ENCODE data around the gene LY6G5B.

The LY6G5B gene

DNA sequence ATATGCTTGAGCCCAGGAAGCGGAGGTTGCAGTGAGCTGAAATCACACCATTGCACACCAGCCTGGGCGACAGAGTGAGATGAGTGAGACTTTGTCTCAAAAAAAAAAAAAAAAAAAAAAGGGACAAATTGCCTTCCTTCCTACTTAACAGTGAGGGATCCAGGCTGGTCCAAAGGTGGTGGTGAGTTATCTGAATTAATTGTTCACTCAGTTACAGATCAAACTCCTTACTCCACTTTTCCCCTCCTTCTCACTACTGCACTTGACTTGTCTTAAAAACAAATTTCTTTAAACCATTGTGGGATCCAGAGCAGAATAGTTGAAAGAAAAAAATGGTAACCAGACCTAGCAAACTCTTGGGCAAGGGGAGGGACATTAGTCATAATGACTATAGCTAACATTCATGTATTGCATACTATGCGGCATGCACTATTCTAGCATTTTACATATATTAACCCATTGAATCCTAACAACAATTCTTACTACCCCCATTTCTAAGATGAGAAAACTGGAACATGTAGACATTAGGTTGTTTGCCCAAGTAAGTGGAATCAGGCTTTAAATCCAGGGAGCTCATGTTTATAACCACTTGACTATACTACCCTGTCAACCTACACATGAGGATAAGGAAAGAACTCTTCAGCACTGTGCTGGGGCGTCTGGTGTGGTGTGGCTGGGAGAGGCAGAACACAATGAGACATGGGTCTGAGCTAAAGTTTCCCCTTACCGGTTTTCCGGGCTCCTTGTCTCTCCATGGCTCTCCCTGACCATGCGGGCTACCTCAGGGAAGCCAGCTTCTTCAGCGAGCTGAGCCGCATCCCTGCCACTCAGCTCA lies 6.4 kb upstream of the LY6G5B start:
- Histone ChIP-seq H3K36me3 (ENCODE audit: low read depth) (peaks cover 28% of the 10 kb centered on the region), H3K4me3 (ENCODE audit: severe bottlenecking) (peak overlapping the region; percentile 77), H3K27me3 (ENCODE audit: insufficient read depth, poor library complexity, severe bottlenecking) (no peaks in the 10 kb centered on the region), H3K4me1 (ENCODE audit: insufficient read depth, poor library complexity, severe bottlenecking) (peaks cover 13% of the 10 kb centered on the region), H3K9me3 (ENCODE audit: severe bottlenecking) (no peaks in the 10 kb centered on the region), H3K27ac (ENCODE audit: poor library complexity, severe bottlenecking) (peak overlapping the region; percentile 90)
- ATAC-seq (ENCODE audit: low read depth): no peak
- TF ChIP-seq, protein P1, sequence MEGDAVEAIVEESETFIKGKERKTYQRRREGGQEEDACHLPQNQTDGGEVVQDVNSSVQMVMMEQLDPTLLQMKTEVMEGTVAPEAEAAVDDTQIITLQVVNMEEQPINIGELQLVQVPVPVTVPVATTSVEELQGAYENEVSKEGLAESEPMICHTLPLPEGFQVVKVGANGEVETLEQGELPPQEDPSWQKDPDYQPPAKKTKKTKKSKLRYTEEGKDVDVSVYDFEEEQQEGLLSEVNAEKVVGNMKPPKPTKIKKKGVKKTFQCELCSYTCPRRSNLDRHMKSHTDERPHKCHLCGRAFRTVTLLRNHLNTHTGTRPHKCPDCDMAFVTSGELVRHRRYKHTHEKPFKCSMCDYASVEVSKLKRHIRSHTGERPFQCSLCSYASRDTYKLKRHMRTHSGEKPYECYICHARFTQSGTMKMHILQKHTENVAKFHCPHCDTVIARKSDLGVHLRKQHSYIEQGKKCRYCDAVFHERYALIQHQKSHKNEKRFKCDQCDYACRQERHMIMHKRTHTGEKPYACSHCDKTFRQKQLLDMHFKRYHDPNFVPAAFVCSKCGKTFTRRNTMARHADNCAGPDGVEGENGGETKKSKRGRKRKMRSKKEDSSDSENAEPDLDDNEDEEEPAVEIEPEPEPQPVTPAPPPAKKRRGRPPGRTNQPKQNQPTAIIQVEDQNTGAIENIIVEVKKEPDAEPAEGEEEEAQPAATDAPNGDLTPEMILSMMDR (IDR thresholded peaks at IDR 0.05; ENCODE audit: poor library complexity, severe bottlenecking): no peak
- no peak for DNase-seq (ENCODE audit: low spot score)

DNA sequence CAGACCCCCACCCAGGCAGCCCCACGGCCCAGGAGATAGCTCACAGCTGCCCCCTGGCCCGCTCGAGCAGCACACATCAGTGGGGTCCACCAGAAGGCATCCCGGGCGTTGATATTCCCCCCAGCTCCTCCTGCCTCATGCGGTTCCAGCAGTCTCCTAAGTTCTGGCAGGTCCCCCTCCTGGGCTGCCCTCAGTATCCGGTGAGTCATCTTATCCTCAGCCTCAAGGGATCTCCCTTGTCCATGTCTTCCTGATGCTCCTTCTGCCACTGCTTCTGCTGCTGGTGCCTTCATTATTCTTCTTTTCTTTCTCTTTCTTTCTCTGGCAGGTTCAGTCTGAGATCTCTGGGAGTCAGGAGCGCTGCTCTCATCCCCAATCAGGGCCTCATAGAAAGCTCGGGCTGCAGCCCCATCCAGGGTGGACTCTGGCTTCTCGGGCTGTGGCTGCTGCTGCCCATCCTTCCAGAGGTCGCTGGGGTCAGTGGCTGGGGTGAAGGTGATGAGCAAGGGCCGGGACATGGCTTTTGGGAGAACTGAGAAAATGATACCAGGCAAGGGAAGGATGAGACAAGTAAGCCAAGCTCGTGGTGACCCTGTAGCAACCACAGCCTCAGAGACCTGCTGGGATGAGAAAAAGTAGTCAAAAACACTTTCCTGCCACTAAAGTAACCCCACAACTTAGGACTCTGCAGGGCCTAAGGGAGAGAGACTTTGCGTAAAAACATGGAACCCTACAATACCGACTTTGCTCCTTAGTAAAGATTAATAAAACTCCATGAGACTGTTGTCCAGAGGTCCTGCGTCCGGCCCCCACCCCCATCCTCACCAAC lies 5.6 kb upstream of the LY6G5B start:
- Histone ChIP-seq H3K4me3 (ENCODE audit: severe bottlenecking) (peak overlapping the region; percentile 77), H3K27ac (ENCODE audit: poor library complexity, severe bottlenecking) (peak overlapping the region; percentile 90), H3K36me3 (ENCODE audit: low read depth) (peaks cover 36% of the 10 kb centered on the region), H3K9me3 (ENCODE audit: severe bottlenecking) (no peaks in the 10 kb centered on the region), H3K27me3 (ENCODE audit: insufficient read depth, poor library complexity, severe bottlenecking) (no peaks in the 10 kb centered on the region), H3K4me1 (ENCODE audit: insufficient read depth, poor library complexity, severe bottlenecking) (peaks cover 13% of the 10 kb centered on the region)
- TF ChIP-seq, protein P1 (IDR thresholded peaks at IDR 0.05; ENCODE audit: poor library complexity, severe bottlenecking): no peak
- ATAC-seq (ENCODE audit: low read depth) (peak; percentile 33), DNase-seq (ENCODE audit: low spot score) (no peak)

DNA sequence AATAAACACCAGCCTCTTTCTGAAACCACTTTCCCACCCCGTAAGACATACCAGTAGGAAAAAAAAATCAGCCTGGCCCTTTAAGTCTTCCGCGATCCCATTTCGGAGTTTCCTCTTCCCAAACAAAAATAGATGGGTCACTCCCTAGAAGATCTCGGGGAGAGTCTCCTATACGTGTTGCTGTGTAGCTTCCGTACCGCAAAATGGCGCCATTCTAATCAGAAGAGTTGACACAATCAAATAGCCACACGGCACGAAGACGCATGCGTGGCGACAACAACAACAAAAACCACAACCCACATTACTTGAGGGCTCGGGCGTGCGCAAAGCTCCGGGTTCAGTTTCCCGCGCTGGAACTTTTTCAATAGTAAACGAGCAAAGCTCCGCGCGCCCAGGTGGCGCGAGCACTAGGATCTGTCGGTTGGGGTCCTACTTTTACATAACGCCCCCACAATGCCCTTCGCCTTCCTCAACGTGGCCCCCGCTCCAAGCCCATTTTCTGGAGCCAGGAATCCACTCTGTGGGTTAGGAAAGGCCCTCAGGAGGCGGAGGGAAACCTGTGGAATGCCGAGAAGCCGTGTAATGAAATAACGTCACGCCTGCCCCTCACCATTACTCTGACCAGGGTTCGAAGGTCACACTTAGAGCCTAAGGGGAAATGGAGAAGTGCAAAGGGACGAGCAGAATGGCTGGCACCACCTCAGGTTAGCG lies 4.8 kb upstream of the LY6G5B start, which contains the start of gene GPANK1:
Gene GPANK1 (minus strand): TSS at position 208 of the 711 bp plus-strand sequence. CDS start 519 bp downstream, outside the sequence.
- peaks cover 44% of the 10 kb centered on the region for H3K36me3 ChIP-seq (ENCODE audit: low read depth)

DNA sequence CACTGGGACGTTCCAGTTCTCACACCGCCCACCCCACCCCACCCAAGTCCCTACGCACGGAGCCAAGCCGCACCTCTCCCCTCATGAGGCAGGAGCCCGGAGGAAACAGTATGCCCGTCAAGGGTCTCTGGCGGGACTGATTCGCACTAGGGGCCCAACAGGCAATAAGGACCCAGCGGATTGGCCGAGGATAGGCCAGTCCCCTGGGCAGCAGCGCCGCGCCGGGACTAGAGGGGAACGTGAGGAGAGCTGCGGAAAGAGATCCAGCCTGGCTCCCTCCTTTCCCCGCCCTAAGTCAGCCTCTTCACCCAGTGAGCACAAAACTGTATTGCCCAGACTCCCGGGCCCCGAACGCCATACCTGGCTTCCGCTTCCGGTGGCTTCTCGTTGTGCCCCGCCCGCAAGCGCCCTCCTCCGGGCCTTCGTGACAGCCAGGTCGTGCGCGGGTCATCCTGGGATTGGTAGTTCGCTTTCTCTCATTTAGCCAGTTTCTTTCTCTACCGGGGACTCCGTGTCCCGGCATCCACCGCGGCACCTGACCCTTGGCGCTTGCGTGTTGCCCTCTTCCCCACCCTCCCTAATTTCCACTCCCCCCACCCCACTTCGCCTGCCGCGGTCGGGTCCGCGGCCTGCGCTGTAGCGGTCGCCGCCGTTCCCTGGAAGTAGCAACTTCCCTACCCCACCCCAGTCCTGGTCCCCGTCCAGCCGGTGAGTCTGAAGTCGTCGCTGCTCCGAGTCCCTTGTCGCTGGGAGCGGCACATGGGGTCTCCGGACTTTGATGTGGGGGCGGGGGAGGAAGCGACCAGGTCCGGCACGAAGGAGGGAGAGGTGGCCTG lies 4.1 kb upstream of the LY6G5B start, which contains the start of gene CSNK2B:
Gene CSNK2B (plus strand): TSS at position 580 of the 836 bp plus-strand sequence. CDS start 752 bp downstream, outside the sequence.
- Histone ChIP-seq H3K27me3 (ENCODE audit: insufficient read depth, poor library complexity, severe bottlenecking) (no peaks in the 10 kb centered on the region), H3K36me3 (ENCODE audit: low read depth) (peaks cover 52% of the 10 kb centered on the region), H3K4me3 (ENCODE audit: severe bottlenecking) (peak within 1 kb of the TSS; percentile 77), H3K9me3 (ENCODE audit: severe bottlenecking) (no peaks in the 10 kb centered on the region), H3K4me1 (ENCODE audit: insufficient read depth, poor library complexity, severe bottlenecking) (peaks cover 13% of the 10 kb centered on the region), H3K27ac (ENCODE audit: poor library complexity, severe bottlenecking) (peak within 1 kb of the TSS; percentile 90)
- ATAC-seq (ENCODE audit: low read depth): peak; percentile 79
- TF ChIP-seq, protein P1 (IDR thresholded peaks at IDR 0.05; ENCODE audit: poor library complexity, severe bottlenecking): no peak
- peak; percentile 98 for DNase-seq (ENCODE audit: low spot score)

More for the DNA sequence above, 4.8 kb upstream of the LY6G5B start, which contains the start of gene GPANK1:
- H3K4me1 ChIP-seq (ENCODE audit: insufficient read depth, poor library complexity, severe bottlenecking): peaks cover 13% of the 10 kb centered on the region
- TF ChIP-seq, protein P1 (IDR thresholded peaks at IDR 0.05; ENCODE audit: poor library complexity, severe bottlenecking): no peak
- DNase-seq (ENCODE audit: low spot score) (peak; percentile 89), ATAC-seq (ENCODE audit: low read depth) (peak; percentile 30)
- no peaks in the 10 kb centered on the region for H3K27me3 ChIP-seq (ENCODE audit: insufficient read depth, poor library complexity, severe bottlenecking)
- peak within 1 kb of the TSS; percentile 90 for H3K27ac ChIP-seq (ENCODE audit: poor library complexity, severe bottlenecking)
- H3K9me3 ChIP-seq (ENCODE audit: severe bottlenecking): no peaks in the 10 kb centered on the region
- H3K4me3 ChIP-seq (ENCODE audit: severe bottlenecking): peak within 1 kb of the TSS; percentile 77

All from RWPE2 (cell line).